MM.1S (cell line): Measurements from ENCODE around the gene LRP6.

Source experiments
- DNase-seq: peaks from one replicate; pipeline ENCODE4 v3.0.0-alpha.2; 2015
- H2AFZ ChIP-seq: fragments of 300-600 bp; sonication (generic); 2 replicates; pipeline ENCODE4 v1.6.0; 2016; ENCODE audit warnings: antibody characterized with exemption, low read length
- H3F3A ChIP-seq: fragments of 300-600 bp; sonication (generic); 2 replicates; pipeline ENCODE4 v1.6.1; 2016; ENCODE audit warnings: mild to moderate bottlenecking, antibody characterized with exemption, low read length, moderate library complexity, mixed read lengths; ENCODE audit not compliant: insufficient read depth
- H3K27ac ChIP-seq: fragments of 300-600 bp; sonication (generic); 2 replicates; pipeline ENCODE4 v1.5.1; 2016; ENCODE audit warnings: mild to moderate bottlenecking, low read length
- H3K27me3 ChIP-seq: fragments of 300-600 bp; sonication (generic); replicated peaks from 2 replicates; pipeline ENCODE4 v1.6.0; 2016; ENCODE audit warnings: low read length; ENCODE audit not compliant: insufficient read depth
- H3K36me3 ChIP-seq: fragments of 300-600 bp; sonication (generic); replicated peaks from 2 replicates; pipeline ENCODE4 v1.6.1; 2016; ENCODE audit warnings: mild to moderate bottlenecking, low read length, mixed read lengths; ENCODE audit not compliant: insufficient read depth
- H3K4me1 ChIP-seq: fragments of 300-600 bp; sonication (generic); 2 replicates; pipeline ENCODE4 v1.6.1; 2016; ENCODE audit warnings: low read length, mixed read lengths
- H3K4me2 ChIP-seq: fragments of 300-600 bp; sonication (generic); 2 replicates; pipeline ENCODE4 v1.6.0; 2016; ENCODE audit warnings: low read depth, low read length
- H3K4me3 ChIP-seq: fragments of 300-600 bp; sonication (generic); 2 replicates; pipeline ENCODE4 v1.5.1; 2016; ENCODE audit warnings: low read length, mixed read lengths
- H3K79me2 ChIP-seq: fragments of 300-600 bp; sonication (generic); 2 replicates; pipeline ENCODE4 v1.6.1; 2016; ENCODE audit warnings: mixed run types, low read length, mixed read lengths
- H3K9ac ChIP-seq: fragments of 300-600 bp; sonication (generic); 2 replicates; pipeline ENCODE4 v1.6.1; 2016; ENCODE audit warnings: low read length, mixed read lengths
- H3K9me2 ChIP-seq: fragments of 300-600 bp; sonication (generic); replicated peaks from 2 replicates; pipeline ENCODE4 v1.6.1; 2016; ENCODE audit warnings: mild to moderate bottlenecking, low read length, mixed read lengths; ENCODE audit not compliant: insufficient read depth
- H3K9me3 ChIP-seq: fragments of 300-600 bp; sonication (generic); replicated peaks from 2 replicates; pipeline ENCODE4 v1.6.1; 2016; ENCODE audit warnings: mild to moderate bottlenecking, low read length, mixed read lengths; ENCODE audit not compliant: insufficient read depth
- H4K20me1 ChIP-seq: fragments of 300-600 bp; sonication (generic); 2 replicates; pipeline ENCODE4 v1.6.1; 2016; ENCODE audit warnings: mild to moderate bottlenecking, low read length, moderate library complexity, mixed read lengths; ENCODE audit not compliant: insufficient read depth
- EZH2 ChIP-seq: fragments of 300-600 bp; sonication (generic); optimal IDR thresholded peaks from 2 replicates; pipeline ENCODE3; 2017; ENCODE audit warnings: low read depth, mild to moderate bottlenecking, antibody characterized with exemption, low read length, mixed read lengths
- EZH2phosphoT487 ChIP-seq: fragments of 300-600 bp; sonication (generic); IDR thresholded peaks from 2 replicates; pipeline ENCODE4 v1.6.1; 2018; ENCODE audit warnings: antibody characterized with exemption, low read length
- TF ChIP-seq, protein P1 (sequence below): fragments of 300-600 bp; sonication (generic); IDR thresholded peaks from 2 replicates; pipeline ENCODE4 v1.5.1; 2016; ENCODE audit warnings: antibody characterized with exemption, low read length, mixed read lengths

LRP6 gene

DNA sequence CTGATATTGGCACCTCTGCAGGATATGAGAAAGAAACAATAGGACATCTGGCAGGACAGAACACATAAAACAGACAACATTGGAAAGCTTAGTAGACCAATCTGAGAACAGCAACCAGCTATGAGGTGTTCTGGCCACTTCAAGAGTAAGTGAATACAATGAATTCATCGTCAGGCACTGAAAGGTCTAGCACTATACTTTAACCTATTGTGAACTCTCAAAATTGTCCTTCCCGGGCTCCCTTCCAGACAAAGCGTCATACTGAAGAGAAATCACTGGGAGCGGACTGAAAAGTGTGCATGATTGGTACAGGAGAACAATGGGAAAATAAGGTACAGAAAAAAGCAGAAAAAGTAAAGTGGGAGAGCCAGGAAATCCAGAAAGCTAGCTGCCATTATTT lies 75.8 kb downstream of the LRP6 start:
- Histone ChIP-seq H3K9ac (no peak overlapping the region), H2AFZ (no peak overlapping the region), H3F3A (no peaks in the 10 kb centered on the region), H3K27me3 (no peaks in the 10 kb centered on the region), H3K79me2 (no peaks in the 10 kb centered on the region), H3K4me2 (no peak overlapping the region), H3K9me2 (no peaks in the 10 kb centered on the region), H3K4me1 (no peaks in the 10 kb centered on the region), H3K36me3 (no peaks in the 10 kb centered on the region), H3K4me3 (no peak overlapping the region), H4K20me1 (no peaks in the 10 kb centered on the region), H3K27ac (no peak overlapping the region), H3K9me3 (no peaks in the 10 kb centered on the region)
- TF ChIP-seq EZH2, result no peak
- TF ChIP-seq, protein P1, sequence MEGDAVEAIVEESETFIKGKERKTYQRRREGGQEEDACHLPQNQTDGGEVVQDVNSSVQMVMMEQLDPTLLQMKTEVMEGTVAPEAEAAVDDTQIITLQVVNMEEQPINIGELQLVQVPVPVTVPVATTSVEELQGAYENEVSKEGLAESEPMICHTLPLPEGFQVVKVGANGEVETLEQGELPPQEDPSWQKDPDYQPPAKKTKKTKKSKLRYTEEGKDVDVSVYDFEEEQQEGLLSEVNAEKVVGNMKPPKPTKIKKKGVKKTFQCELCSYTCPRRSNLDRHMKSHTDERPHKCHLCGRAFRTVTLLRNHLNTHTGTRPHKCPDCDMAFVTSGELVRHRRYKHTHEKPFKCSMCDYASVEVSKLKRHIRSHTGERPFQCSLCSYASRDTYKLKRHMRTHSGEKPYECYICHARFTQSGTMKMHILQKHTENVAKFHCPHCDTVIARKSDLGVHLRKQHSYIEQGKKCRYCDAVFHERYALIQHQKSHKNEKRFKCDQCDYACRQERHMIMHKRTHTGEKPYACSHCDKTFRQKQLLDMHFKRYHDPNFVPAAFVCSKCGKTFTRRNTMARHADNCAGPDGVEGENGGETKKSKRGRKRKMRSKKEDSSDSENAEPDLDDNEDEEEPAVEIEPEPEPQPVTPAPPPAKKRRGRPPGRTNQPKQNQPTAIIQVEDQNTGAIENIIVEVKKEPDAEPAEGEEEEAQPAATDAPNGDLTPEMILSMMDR, result no peak
- no peak for TF ChIP-seq EZH2phosphoT487
- DNase-seq, result no peak

DNA sequence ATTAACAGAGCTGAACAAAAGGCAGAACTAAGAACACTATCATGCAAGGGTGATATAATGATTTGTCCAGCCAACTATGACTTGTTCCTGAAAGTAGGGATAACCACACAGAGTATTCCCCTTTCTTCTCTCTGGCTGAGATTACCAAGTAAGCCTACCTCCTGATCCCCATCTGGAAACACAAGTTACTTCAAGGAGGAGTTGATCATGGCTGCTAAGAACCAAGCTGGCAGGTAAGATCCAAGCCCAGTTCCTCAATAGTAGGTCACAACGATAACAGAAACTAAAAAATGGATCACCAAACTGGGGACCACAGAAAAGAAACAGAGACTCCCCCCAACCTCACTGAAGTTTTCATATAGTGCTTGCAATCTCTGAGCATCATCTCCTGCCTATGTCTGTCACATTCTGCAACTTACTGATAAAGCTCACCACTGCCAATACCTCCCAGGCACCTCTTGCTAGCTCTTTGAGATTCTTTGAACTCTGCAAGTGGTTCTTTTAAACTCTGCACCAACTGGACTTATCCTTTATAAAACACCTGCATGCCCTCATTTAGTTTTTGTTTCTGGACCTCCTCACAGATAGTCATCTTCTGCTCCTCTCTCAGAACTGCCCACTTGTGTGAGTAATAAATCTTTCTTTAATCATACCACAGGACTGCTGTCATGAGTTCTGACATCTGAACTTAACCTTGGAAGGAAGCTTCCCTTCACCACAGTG lies 76.6 kb downstream of the LRP6 start:
- DNase-seq, result no peak
- H3K4me1 ChIP-seq, result no peaks in the 10 kb centered on the region
- H3K36me3 ChIP-seq, result no peaks in the 10 kb centered on the region
- no peak overlapping the region for H3K9ac ChIP-seq
- no peaks in the 10 kb centered on the region for H3K79me2 ChIP-seq
- H3K9me2 ChIP-seq, result no peaks in the 10 kb centered on the region
- H3K9me3 ChIP-seq, result no peaks in the 10 kb centered on the region
- no peak overlapping the region for H2AFZ ChIP-seq
- no peaks in the 10 kb centered on the region for H3K27me3 ChIP-seq
- TF ChIP-seq EZH2 (no peak), EZH2phosphoT487 (no peak)
- TF ChIP-seq, protein P1, result no peak
- H3F3A ChIP-seq, result no peaks in the 10 kb centered on the region
- no peak overlapping the region for H3K27ac ChIP-seq
- H4K20me1 ChIP-seq, result no peaks in the 10 kb centered on the region
- no peak overlapping the region for H3K4me2 ChIP-seq
- H3K4me3 ChIP-seq, result no peak overlapping the region

DNA sequence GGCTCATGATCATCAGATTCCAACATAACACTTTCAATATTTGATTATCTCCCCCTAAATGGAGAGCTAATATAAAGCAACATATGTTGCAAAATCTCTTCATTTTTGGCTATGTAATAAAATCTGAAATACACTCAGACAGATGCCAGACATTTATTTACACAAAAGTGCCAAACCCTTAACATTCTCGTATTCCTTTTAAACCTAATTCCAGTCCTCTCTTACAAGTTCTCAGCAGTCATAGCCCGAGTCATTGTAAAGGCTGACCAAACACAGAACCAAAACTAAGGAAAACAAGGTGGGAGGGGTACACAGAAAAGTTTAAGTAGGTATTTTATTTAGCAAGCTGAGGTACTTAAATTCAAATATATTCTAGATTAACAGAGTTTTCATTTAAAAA lies 81.4 kb downstream of the LRP6 start:
- Histone ChIP-seq H3K27ac (no peak overlapping the region), H3K79me2 (no peaks in the 10 kb centered on the region), H3K27me3 (no peaks in the 10 kb centered on the region), H3K4me3 (no peak overlapping the region), H3K36me3 (no peaks in the 10 kb centered on the region), H4K20me1 (no peaks in the 10 kb centered on the region), H3K4me1 (no peaks in the 10 kb centered on the region), H3F3A (no peaks in the 10 kb centered on the region), H3K9me2 (no peaks in the 10 kb centered on the region), H3K9ac (no peak overlapping the region), H3K9me3 (no peaks in the 10 kb centered on the region), H3K4me2 (no peak overlapping the region), H2AFZ (no peak overlapping the region)
- no peak for DNase-seq
- TF ChIP-seq EZH2 (no peak), EZH2phosphoT487 (no peak)
- TF ChIP-seq, protein P1, result no peak
